OCI-LY3 (cell line): ENCODE measurements around the gene KCTD5.

ENCODE experiments used
- CTCF ChIP-seq: fragments of 200-600, 300-600 bp; sonication (generic); IDR thresholded peaks from 2 replicates; pipeline ENCODE4 v1.5.1; 2014; ENCODE audit warnings: antibody characterized with exemption, low read length, low read depth
- EZH2phosphoT487 ChIP-seq: fragments of 200-600 bp; shearing (Covaris generic); IDR thresholded peaks from 2 replicates; pipeline ENCODE4 v1.6.1; 2018; ENCODE audit warnings: antibody characterized with exemption, mixed run types, low read depth

- TF ChIP-seq CTCF (no peak), EZH2phosphoT487 (no peak)
Measured at GRCh38 chr16:2711370-2712062, 29.2 kb downstream of the KCTD5 start.
